Fibroblast of lung (primary cell): ENCODE data around the gene XPNPEP2.

Source experiments
- CTCF ChIP-seq, 2 donors: IDR thresholded peaks in 1 of 2; conservative IDR thresholded peaks in 1 of 2; 1 replicate in 1 of 2; 2 replicates in 1 of 2; pipeline ENCODE4 v1.5.1; 2011 to 2012; ENCODE audit warnings: low read length in 2 of 2, control low read depth in 1 of 2, inconsistent platforms in 1 of 2, low read depth in 1 of 2, mild to moderate bottlenecking in 1 of 2
- EZH2 ChIP-seq: IDR thresholded peaks from 2 replicates; pipeline ENCODE4 v1.5.1; 2012; ENCODE audit warnings: low read length, control low read depth, mild to moderate bottlenecking; ENCODE audit errors: missing control alignments

GRCh38 chrX:129723511-129723910 is 15.3 kb upstream of the XPNPEP2 start:
- no peak for TF ChIP-seq CTCF (conservative IDR thresholded peaks at IDR 0.05 in 1 of 2, IDR thresholded peaks at IDR 0.05 in 1 of 2; ENCODE audit: low read depth in 1 of 2, low read length in 2 of 2)
- no peak for TF ChIP-seq EZH2
